ENCODE results near the gene RGS8. TPM values are rescaled to one million over a fixed set of nuclear protein-coding genes. Genes with fewer than 3 reads are reported as not detected.

Gene RGS8
- total and polyA plus RNA-seq, 4 donors, result 0.05 TPM; not detected in 3

DNA sequence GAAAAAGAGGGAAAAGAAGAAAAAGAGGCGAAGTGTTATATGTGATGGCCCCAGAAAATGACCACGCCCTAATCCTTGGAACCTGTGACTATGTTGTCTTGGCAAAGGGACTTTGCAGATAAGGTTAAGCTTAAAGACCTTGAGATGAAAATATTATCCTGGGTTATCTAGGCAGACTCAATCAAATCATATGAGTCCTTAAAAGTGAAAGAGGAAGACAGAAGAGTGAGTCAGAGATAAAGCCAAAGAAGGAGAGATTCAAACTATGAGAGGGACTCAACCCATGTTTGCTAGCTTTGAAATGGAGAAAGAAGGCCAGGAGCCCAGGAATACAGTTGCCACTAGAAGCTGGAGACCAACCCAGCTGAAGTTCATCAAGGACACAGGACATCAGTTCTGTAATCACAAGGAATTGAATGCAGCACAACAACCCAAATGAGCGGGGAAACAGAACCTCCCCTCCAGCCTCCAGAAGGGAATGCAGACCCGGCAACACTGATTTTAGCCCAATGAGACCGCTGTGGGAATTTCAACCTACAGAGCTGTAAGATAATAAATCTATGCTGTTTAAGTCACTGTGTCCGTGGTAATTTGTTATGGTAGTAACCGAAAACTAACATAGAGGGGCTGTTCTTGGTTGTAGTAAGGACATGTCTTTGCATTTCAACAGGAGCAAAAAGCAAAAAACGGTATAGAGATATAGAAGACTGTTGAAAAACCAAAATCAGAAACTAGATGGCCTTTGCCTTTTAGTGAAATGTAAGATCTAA lies 4.2 kb upstream of the RGS8 start:
- DNase-seq (ENCODE audit: low spot score), result no peak
- no peak overlapping the region for H3K4me3 ChIP-seq (ENCODE audit: low read depth in 1 of 3, low read length in 3 of 3)
- no peak overlapping the region for H3K9ac ChIP-seq (ENCODE audit: low read depth in 1 of 2, low read length in 2 of 2)
- WGBS, result 85% methylated on average over 8 of the region's 8 CpGs
- no peak overlapping the region for H3K27ac ChIP-seq (ENCODE audit: low read depth in 1 of 2, low read length in 2 of 2)
- no peaks in the 10 kb centered on the region for H3K36me3 ChIP-seq (ENCODE audit: control insufficient read depth in 4 of 4, insufficient read depth in 3 of 4, low read depth in 1 of 4, low read length in 3 of 4)
- no peaks in the 10 kb centered on the region for H3K4me1 ChIP-seq (ENCODE audit: control insufficient read depth in 4 of 4, insufficient read depth in 4 of 4, low read length in 3 of 4)
- H3K27me3 ChIP-seq (ENCODE audit: control insufficient read depth in 4 of 4, insufficient read depth in 4 of 4, low read length in 3 of 4), result no peaks in the 10 kb centered on the region
- no peaks in the 10 kb centered on the region for H3K9me3 ChIP-seq (ENCODE audit: control insufficient read depth in 4 of 4, low read length in 3 of 4)
- TF ChIP-seq JUND (IDR thresholded peaks at IDR 0.05), result no peak
- no peak for TF ChIP-seq EGR1 (IDR thresholded peaks at IDR 0.05; ENCODE audit: low read depth in 2 of 2)
- TF ChIP-seq TAF1 (conservative IDR thresholded peaks at IDR 0.05), result no peak
- TF ChIP-seq, protein P1, sequence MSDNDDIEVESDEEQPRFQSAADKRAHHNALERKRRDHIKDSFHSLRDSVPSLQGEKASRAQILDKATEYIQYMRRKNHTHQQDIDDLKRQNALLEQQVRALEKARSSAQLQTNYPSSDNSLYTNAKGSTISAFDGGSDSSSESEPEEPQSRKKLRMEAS (IDR thresholded peaks at IDR 0.05), result no peak
- TF ChIP-seq RXRA (IDR thresholded peaks at IDR 0.05), result no peak
- no peak for TF ChIP-seq HNF4G (IDR thresholded peaks at IDR 0.05)
- TF ChIP-seq GABPA (IDR thresholded peaks at IDR 0.05 in 1 of 2, conservative IDR thresholded peaks at IDR 0.05 in 1 of 2), result no peak

DNA sequence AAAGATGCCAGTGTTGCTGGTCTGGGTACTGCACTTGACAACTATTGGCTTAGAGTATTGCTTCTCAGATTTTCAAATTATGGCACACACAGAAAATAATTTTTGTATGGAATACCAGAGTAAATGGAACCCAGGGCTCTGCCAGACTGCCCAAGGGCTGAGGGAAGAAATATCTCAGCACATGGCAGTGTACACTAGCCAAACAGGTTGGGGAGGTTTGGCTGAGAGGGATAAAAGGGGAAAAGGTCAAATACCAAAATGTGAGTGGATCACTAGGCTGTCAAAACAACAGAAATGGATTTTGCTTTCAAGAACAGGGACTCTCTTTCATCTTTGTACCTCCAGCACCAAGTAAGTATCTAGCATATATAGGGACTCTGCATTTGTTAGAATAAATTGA lies 3.0 kb upstream of the RGS8 start:
- Histone ChIP-seq H3K4me1 (ENCODE audit: control insufficient read depth in 4 of 4, insufficient read depth in 4 of 4, low read length in 3 of 4) (no peaks in the 10 kb centered on the region), H3K9ac (ENCODE audit: low read depth in 1 of 2, low read length in 2 of 2) (no peak overlapping the region), H3K4me3 (ENCODE audit: low read depth in 1 of 3, low read length in 3 of 3) (no peak overlapping the region), H3K9me3 (ENCODE audit: control insufficient read depth in 4 of 4, low read length in 3 of 4) (no peaks in the 10 kb centered on the region), H3K36me3 (ENCODE audit: control insufficient read depth in 4 of 4, insufficient read depth in 3 of 4, low read depth in 1 of 4, low read length in 3 of 4) (no peaks in the 10 kb centered on the region), H3K27me3 (ENCODE audit: control insufficient read depth in 4 of 4, insufficient read depth in 4 of 4, low read length in 3 of 4) (no peaks in the 10 kb centered on the region), H3K27ac (ENCODE audit: low read depth in 1 of 2, low read length in 2 of 2) (no peak overlapping the region)
- no peak for DNase-seq (ENCODE audit: low spot score)
- TF ChIP-seq HNF4A (conservative IDR thresholded peaks at IDR 0.05), result no peak
- no peak for TF ChIP-seq FOXA1 (IDR thresholded peaks at IDR 0.05)
- no peak for TF ChIP-seq RXRA (IDR thresholded peaks at IDR 0.05)

DNA sequence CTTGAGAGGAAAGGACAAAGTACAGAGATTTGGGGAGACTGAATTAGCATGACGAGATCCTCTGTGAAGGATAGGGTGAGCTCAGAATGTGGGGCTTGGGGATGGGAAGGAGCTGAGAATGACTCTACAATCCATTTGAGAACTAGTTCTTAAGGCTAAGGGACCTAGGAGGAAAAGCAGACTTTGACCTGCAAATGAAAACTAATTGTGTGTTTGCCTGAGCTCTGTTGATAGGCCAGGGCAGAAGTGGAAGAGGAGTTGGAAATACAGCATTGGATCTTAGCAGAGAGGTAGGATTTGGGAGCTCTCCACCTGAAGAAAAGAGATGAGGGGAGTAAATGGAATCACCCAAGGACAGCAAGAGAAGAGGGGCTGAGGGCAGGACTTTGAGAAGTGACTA lies 2.1 kb upstream of the RGS8 start:
- 95% methylated on average over 1 of the region's 1 CpG for WGBS
- Histone ChIP-seq H3K4me3 (ENCODE audit: low read depth in 1 of 3, low read length in 3 of 3) (no peak overlapping the region), H3K4me1 (ENCODE audit: control insufficient read depth in 4 of 4, insufficient read depth in 4 of 4, low read length in 3 of 4) (no peaks in the 10 kb centered on the region), H3K9me3 (ENCODE audit: control insufficient read depth in 4 of 4, low read length in 3 of 4) (no peaks in the 10 kb centered on the region), H3K27me3 (ENCODE audit: control insufficient read depth in 4 of 4, insufficient read depth in 4 of 4, low read length in 3 of 4) (no peaks in the 10 kb centered on the region), H3K36me3 (ENCODE audit: control insufficient read depth in 4 of 4, insufficient read depth in 3 of 4, low read depth in 1 of 4, low read length in 3 of 4) (no peaks in the 10 kb centered on the region), H3K27ac (ENCODE audit: low read depth in 1 of 2, low read length in 2 of 2) (no peak overlapping the region), H3K9ac (ENCODE audit: low read depth in 1 of 2, low read length in 2 of 2) (no peak overlapping the region)
- TF ChIP-seq, protein P1 (IDR thresholded peaks at IDR 0.05), result no peak
- TF ChIP-seq, protein P2, sequence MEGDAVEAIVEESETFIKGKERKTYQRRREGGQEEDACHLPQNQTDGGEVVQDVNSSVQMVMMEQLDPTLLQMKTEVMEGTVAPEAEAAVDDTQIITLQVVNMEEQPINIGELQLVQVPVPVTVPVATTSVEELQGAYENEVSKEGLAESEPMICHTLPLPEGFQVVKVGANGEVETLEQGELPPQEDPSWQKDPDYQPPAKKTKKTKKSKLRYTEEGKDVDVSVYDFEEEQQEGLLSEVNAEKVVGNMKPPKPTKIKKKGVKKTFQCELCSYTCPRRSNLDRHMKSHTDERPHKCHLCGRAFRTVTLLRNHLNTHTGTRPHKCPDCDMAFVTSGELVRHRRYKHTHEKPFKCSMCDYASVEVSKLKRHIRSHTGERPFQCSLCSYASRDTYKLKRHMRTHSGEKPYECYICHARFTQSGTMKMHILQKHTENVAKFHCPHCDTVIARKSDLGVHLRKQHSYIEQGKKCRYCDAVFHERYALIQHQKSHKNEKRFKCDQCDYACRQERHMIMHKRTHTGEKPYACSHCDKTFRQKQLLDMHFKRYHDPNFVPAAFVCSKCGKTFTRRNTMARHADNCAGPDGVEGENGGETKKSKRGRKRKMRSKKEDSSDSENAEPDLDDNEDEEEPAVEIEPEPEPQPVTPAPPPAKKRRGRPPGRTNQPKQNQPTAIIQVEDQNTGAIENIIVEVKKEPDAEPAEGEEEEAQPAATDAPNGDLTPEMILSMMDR (IDR thresholded peaks at IDR 0.05; ENCODE audit: low read depth, low read length, missing input control), result no peak
- TF ChIP-seq RAD21 (IDR thresholded peaks at IDR 0.05) (no peak), YY1 (IDR thresholded peaks at IDR 0.05) (no peak), GABPA (IDR thresholded peaks at IDR 0.05 in 1 of 2, conservative IDR thresholded peaks at IDR 0.05 in 1 of 2) (no peak), RXRA (IDR thresholded peaks at IDR 0.05) (no peak), FOXA1 (IDR thresholded peaks at IDR 0.05) (no peak), NR2F2 (IDR thresholded peaks at IDR 0.05) (no peak), HNF4G (IDR thresholded peaks at IDR 0.05) (no peak), HNF4A (conservative IDR thresholded peaks at IDR 0.05) (no peak), REST (IDR thresholded peaks at IDR 0.05) (no peak), FOXA2 (IDR thresholded peaks at IDR 0.05) (no peak), EGR1 (IDR thresholded peaks at IDR 0.05; ENCODE audit: low read depth in 2 of 2) (no peak), TAF1 (conservative IDR thresholded peaks at IDR 0.05) (no peak), JUND (IDR thresholded peaks at IDR 0.05) (no peak)
- TF ChIP-seq, protein P3, sequence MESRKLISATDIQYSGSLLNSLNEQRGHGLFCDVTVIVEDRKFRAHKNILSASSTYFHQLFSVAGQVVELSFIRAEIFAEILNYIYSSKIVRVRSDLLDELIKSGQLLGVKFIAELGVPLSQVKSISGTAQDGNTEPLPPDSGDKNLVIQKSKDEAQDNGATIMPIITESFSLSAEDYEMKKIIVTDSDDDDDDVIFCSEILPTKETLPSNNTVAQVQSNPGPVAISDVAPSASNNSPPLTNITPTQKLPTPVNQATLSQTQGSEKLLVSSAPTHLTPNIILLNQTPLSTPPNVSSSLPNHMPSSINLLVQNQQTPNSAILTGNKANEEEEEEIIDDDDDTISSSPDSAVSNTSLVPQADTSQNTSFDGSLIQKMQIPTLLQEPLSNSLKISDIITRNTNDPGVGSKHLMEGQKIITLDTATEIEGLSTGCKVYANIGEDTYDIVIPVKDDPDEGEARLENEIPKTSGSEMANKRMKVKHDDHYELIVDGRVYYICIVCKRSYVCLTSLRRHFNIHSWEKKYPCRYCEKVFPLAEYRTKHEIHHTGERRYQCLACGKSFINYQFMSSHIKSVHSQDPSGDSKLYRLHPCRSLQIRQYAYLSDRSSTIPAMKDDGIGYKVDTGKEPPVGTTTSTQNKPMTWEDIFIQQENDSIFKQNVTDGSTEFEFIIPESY (IDR thresholded peaks at IDR 0.05), result no peak
- TF ChIP-seq, protein P4, sequence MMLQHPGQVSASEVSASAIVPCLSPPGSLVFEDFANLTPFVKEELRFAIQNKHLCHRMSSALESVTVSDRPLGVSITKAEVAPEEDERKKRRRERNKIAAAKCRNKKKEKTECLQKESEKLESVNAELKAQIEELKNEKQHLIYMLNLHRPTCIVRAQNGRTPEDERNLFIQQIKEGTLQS (IDR thresholded peaks at IDR 0.05), result no peak
- no peak for DNase-seq (ENCODE audit: low spot score)
